MCF 10A (cell line): ENCODE results near the gene NHERF2. TPM values are rescaled to one million over a fixed set of nuclear protein-coding genes. Genes with fewer than 3 reads are reported as not detected.

Experiments
- BruUV-seq: library from RNA; stranded (reverse); fragments of 400-500 nt; replicated peaks from 2 replicates; lab custom pipeline; 2021; lab: Mats Ljungman, UMichigan
- CTCF ChIA-PET: fragments of 300-600 bp; sonication (Branson Sonifier 250); formaldehyde crosslinking; extraction: SDS; loops from one replicate; lab custom pipeline; 2021; ENCODE audit warnings: antibody characterized with exemption, inconsistent platforms; lab: Yijun Ruan, JAX
- POLR2A ChIA-PET: fragments of 300-600, 350-650 bp; sonication (Branson Sonifier 250); formaldehyde crosslinking; extraction: SDS; loops from one replicate; lab custom pipeline; 2020; ENCODE audit warnings: antibody characterized with exemption, inconsistent platforms; lab: Yijun Ruan, JAX
- DNase-seq: peaks from one replicate; pipeline ENCODE4 v3.0.0-alpha.2; 2018; ENCODE audit not compliant: unreplicated experiment
- H3K27ac Mint-ChIP-seq: one replicate; pipeline ENCODE4 v1.8.0; 2022; ENCODE audit warnings: mild to moderate bottlenecking, low read depth, mixed read lengths; ENCODE audit not compliant: unreplicated experiment
- H3K27me3 Mint-ChIP-seq: one replicate; pipeline ENCODE4 v1.8.0; 2022; ENCODE audit warnings: mixed read lengths; ENCODE audit not compliant: insufficient read depth, unreplicated experiment
- H3K36me3 Mint-ChIP-seq: one replicate; pipeline ENCODE4 v1.8.0; 2022; ENCODE audit warnings: mild to moderate bottlenecking, moderate library complexity, mixed read lengths; ENCODE audit not compliant: insufficient read depth, unreplicated experiment
- H3K4me1 Mint-ChIP-seq: one replicate; pipeline ENCODE4 v1.8.0; 2022; ENCODE audit warnings: mixed read lengths; ENCODE audit not compliant: insufficient read depth, unreplicated experiment
- H3K4me3 Mint-ChIP-seq: one replicate; pipeline ENCODE4 v1.8.0; 2022; ENCODE audit warnings: mild to moderate bottlenecking, moderate library complexity, mixed read lengths; ENCODE audit not compliant: unreplicated experiment
- H3K9me3 Mint-ChIP-seq: one replicate; pipeline ENCODE4 v1.8.0; 2022; ENCODE audit warnings: mixed read lengths; ENCODE audit not compliant: unreplicated experiment
- CTCF ChIP-seq: fragments of 200-600 bp; IDR thresholded peaks from one replicate; pipeline ENCODE4 v1.8.0; 2022; ENCODE audit warnings: antibody characterized with exemption, mild to moderate bottlenecking; ENCODE audit not compliant: unreplicated experiment
- intact Hi-C: fragments of 100-400 bp; cut with micrococcal nuclease; formaldehyde crosslinking; loops from 2 replicates; pipeline ENCODE4 v1.14.1; 2022
- total RNA-seq: library from RNA; stranded (reverse); gene quantifications from 2 replicates; pipeline ENCODE4 v1.2.3, GENCODE V29; 2022

Gene NHERF2
- total RNA-seq, 1 experiment from 2014 or later = 14.5 TPM

- Mint-ChIP-seq H3K9me3 (no peaks in the 10 kb centered on the region), H3K4me3 (no peak overlapping the region), H3K36me3 (no peaks in the 10 kb centered on the region), H3K27me3 (no peaks in the 10 kb centered on the region), H3K4me1 (peaks cover 17% of the 10 kb centered on the region), H3K27ac (no peak overlapping the region)
- TF ChIP-seq CTCF = no peak
- CTCF ChIA-PET = no interaction called here
- no TSS peak for BruUV-seq
- no peak for DNase-seq
- POLR2A ChIA-PET = interaction anchor here (0.7 kb wide), 1 partner anchor 34 kb away, joined by 4 read pairs; no protein-coding TSS in a partner anchor
- intact Hi-C loops = no loop called here
Observed at GRCh38 chr16:2042171-2042985, 15.7 kb downstream of the NHERF2 start.

GRCh38 chr16:2042986-2043666 lies 16.4 kb downstream of the NHERF2 start:
- H3K36me3 Mint-ChIP-seq = no peaks in the 10 kb centered on the region
- ChIA-PET CTCF (no interaction called here), POLR2A (no interaction called here)
- no peaks in the 10 kb centered on the region for H3K9me3 Mint-ChIP-seq
- no peaks in the 10 kb centered on the region for H3K27me3 Mint-ChIP-seq
- no peak for DNase-seq
- H3K27ac Mint-ChIP-seq = no peak overlapping the region
- BruUV-seq = no TSS peak
- intact Hi-C loops = no loop called here
- H3K4me3 Mint-ChIP-seq = no peak overlapping the region
- no peak for TF ChIP-seq CTCF
- peaks cover 17% of the 10 kb centered on the region for H3K4me1 Mint-ChIP-seq

GRCh38 chr16:2043667-2044451 lies 17.2 kb downstream of the NHERF2 start:
- Mint-ChIP-seq H3K4me3 (no peak overlapping the region), H3K27ac (no peak overlapping the region), H3K4me1 (peaks cover 23% of the 10 kb centered on the region), H3K27me3 (no peaks in the 10 kb centered on the region), H3K36me3 (no peaks in the 10 kb centered on the region), H3K9me3 (no peaks in the 10 kb centered on the region)
- CTCF ChIA-PET = interaction anchor here (0.6 to 0.8 kb wide), 2 partner anchors 21 to 107 kb away, joined by 3 read pairs; no protein-coding TSS in a partner anchor
- TF ChIP-seq CTCF = no peak
- intact Hi-C loops = no loop called here
- POLR2A ChIA-PET = interaction anchor here (1.3 kb wide), 1 partner anchor 35 kb away, joined by 3 read pairs; no protein-coding TSS in a partner anchor
- no peak for DNase-seq
- BruUV-seq = no TSS peak
